Measurements from ENCODE around the gene GNG2. TPM values are rescaled to one million over a fixed set of nuclear protein-coding genes. Genes with fewer than 3 reads are reported as not detected.

Gene GNG2
- total RNA-seq, 1 experiment from 2014 or later = 0.23 TPM

GRCh38 chr14:51848120-51848519 is 12.3 kb upstream of the GNG2 start:
- Histone ChIP-seq H3K4me3 (ENCODE audit: low read depth in 2 of 2, low read length in 2 of 2) (no peak overlapping the region), H3K27ac (ENCODE audit: low read length) (no peak overlapping the region), H3K4me1 (ENCODE audit: control insufficient read depth, insufficient read depth, low read length) (no peaks in the 10 kb centered on the region), H3K36me3 (ENCODE audit: control insufficient read depth, insufficient read depth, low read length) (no peaks in the 10 kb centered on the region), H3K9me3 (ENCODE audit: control insufficient read depth, insufficient read depth, low read depth, low read length) (no peaks in the 10 kb centered on the region), H3K27me3 (ENCODE audit: control insufficient read depth, insufficient read depth, low read length) (no peaks in the 10 kb centered on the region)
- ATAC-seq (no peak), DNase-seq (ENCODE audit: low read depth, low spot score) (no peak)
- intact Hi-C loops (cut with micrococcal nuclease; ENCODE audit: unreplicated experiment) = no loop called here
- TF ChIP-seq POLR2AphosphoS5 (IDR thresholded peaks at IDR 0.05; ENCODE audit: low read depth, low read length) (no peak), SIN3A (IDR thresholded peaks at IDR 0.05; ENCODE audit: borderline replicate concordance, insufficient read depth, low read depth, low read length) (no peak), REST (IDR thresholded peaks at IDR 0.05; ENCODE audit: insufficient read depth in 1 of 2, low read depth in 2 of 2, low read length in 1 of 2) (no peak), TCF7L2 (IDR thresholded peaks at IDR 0.05; ENCODE audit: low read depth, low read length) (no peak), CTCF (IDR thresholded peaks at IDR 0.05) (no peak)
- no TSS peak for BruUV-seq (replicated peaks)
- in situ Hi-C loops (cut with HindIII; ENCODE audit: low pct_unique_long_range_greater_than_20kb, low sequenced_read_pairs) = no loop called here
- POLR2A ChIA-PET = no interaction called here
- CTCF ChIA-PET = no interaction called here

- H3K27me3 ChIP-seq (ENCODE audit: control insufficient read depth, insufficient read depth, low read length) = no peaks in the 10 kb centered on the region
- intact Hi-C loops (cut with micrococcal nuclease; ENCODE audit: unreplicated experiment) (no loop called here), in situ Hi-C loops (cut with HindIII; ENCODE audit: low pct_unique_long_range_greater_than_20kb, low sequenced_read_pairs) (no loop called here)
- no peaks in the 10 kb centered on the region for H3K4me1 ChIP-seq (ENCODE audit: control insufficient read depth, insufficient read depth, low read length)
- ATAC-seq = no peak
- H3K9me3 ChIP-seq (ENCODE audit: control insufficient read depth, insufficient read depth, low read depth, low read length) = no peaks in the 10 kb centered on the region
- CTCF ChIA-PET = no interaction called here
- POLR2A ChIA-PET = no interaction called here
- no peak overlapping the region for H3K4me3 ChIP-seq (ENCODE audit: low read depth in 2 of 2, low read length in 2 of 2)
- DNase-seq (ENCODE audit: low read depth, low spot score) = no peak
- H3K27ac ChIP-seq (ENCODE audit: low read length) = no peak overlapping the region
- no TSS peak for BruUV-seq (replicated peaks)
- TF ChIP-seq REST (IDR thresholded peaks at IDR 0.05; ENCODE audit: insufficient read depth in 1 of 2, low read depth in 2 of 2, low read length in 1 of 2) = no peak
- TF ChIP-seq TCF7L2 (IDR thresholded peaks at IDR 0.05; ENCODE audit: low read depth, low read length) = no peak
- no peaks in the 10 kb centered on the region for H3K36me3 ChIP-seq (ENCODE audit: control insufficient read depth, insufficient read depth, low read length)
These were observed 11.3 kb upstream of the GNG2 start for GRCh38 chr14:51849097-51849496.

Measured in Panc1 (cell line).